HG03439 (cell line): ENCODE results near the gene NECTIN1.

ENCODE experiments used
- ATAC-seq: cut with Tn5 transposase; IDR thresholded peaks from one replicate; pipeline ENCODE4 v1.9.1; 2021; ENCODE audit warnings: mild to moderate bottlenecking, moderate library complexity; ENCODE audit not compliant: unreplicated experiment

Gene NECTIN1

GRCh38 chr11:119594639-119595249 is 134.3 kb downstream of the NECTIN1 start:
- no peak for ATAC-seq

DNA sequence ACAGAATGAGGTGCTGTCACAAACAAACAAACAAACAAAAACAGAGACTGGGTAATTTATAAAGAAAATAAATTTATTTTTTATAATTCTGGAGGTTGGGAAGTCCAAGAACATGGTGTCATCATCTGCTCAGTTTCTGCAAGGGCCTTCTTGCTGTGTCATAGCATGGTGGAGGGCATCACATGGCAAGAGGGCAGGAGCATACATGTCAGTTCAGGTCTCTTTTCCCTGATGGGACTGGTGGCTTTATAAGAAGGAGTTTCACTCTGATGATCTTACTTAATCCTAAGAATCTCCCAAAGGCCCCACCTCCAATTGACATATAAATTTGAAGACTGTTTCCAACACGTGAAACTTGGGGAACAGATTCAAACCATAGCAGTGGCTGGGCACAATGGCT is 135.7 kb downstream of the NECTIN1 start:
- no peak for ATAC-seq

DNA sequence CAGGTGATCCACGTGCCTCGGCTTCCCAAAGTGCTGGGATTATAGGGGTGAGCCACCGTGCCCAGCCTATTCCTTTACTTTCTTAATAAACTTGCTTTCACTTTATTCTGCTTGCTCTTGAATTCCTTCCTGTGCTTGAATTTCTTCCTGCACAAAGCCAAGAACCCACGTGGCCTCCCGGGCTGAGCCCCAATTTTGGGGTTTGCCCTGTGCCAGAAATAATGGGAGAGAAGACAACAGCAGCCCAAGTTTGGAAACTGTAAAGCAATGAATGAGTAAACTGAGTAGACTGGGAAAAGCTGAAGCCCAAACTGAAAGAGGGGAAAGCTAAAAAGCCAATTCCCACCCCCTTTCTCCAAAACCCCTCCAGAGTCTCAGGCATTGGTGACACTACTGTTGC is 136.4 kb downstream of the NECTIN1 start:
- no peak for ATAC-seq

- ATAC-seq = no peak
These were observed 137.1 kb downstream of the NECTIN1 start for GRCh38 chr11:119591836-119592310.

GRCh38 chr11:119590651-119591351 is 138.2 kb downstream of the NECTIN1 start:
- no peak for ATAC-seq

DNA sequence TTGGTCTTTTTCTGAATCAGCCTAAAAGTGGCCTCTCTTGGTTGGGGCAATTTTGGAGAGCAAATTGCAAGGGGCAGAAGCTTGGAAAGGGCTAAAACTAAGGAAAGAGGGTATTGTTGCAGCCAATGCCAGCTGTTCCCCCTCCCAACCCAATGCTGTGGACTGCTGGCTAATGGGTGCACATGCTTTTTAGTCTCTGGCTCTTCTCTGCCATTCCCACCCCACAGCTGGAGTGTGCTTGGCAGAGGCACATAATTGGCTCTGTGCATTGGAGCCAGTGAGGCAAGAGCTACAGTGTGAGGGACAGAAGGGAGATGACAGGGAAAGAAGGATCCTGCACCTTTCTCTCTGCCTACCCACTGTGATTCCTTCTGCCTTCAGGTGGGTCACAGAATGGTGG is 140.0 kb downstream of the NECTIN1 start:
- no peak for ATAC-seq
